ENCODE data around the gene NDUFA5.

- no peak for TF ChIP-seq CTCF (conservative IDR thresholded peaks at IDR 0.05; ENCODE audit: low read depth in 2 of 2)
- TF ChIP-seq EZH2 (IDR thresholded peaks at IDR 0.05; ENCODE audit: low read depth, unreplicated experiment): no peak
- TF ChIP-seq EZH2phosphoT487 (IDR thresholded peaks at IDR 0.05; ENCODE audit: unreplicated experiment): no peak
- TF ChIP-seq POLR2AphosphoS5 (IDR thresholded peaks at IDR 0.05; ENCODE audit: low read depth): no peak
- no peak for TF ChIP-seq CREB1 (CRISPR knock-in tag; IDR thresholded peaks at IDR 0.05; ENCODE audit: low read depth)
- no peak for TF ChIP-seq ZNF114 (CRISPR knock-in tag; IDR thresholded peaks at IDR 0.05)
- TF ChIP-seq ZNF462 (CRISPR knock-in tag; IDR thresholded peaks at IDR 0.05): no peak
- TF ChIP-seq REST (IDR thresholded peaks at IDR 0.05; ENCODE audit: unreplicated experiment): no peak
- TF ChIP-seq ZNF331 (CRISPR knock-in tag; IDR thresholded peaks at IDR 0.05; ENCODE audit: low read depth): no peak
- no peak for TF ChIP-seq JUNB (IDR thresholded peaks at IDR 0.05; ENCODE audit: unreplicated experiment)
- TF ChIP-seq, protein P1, sequence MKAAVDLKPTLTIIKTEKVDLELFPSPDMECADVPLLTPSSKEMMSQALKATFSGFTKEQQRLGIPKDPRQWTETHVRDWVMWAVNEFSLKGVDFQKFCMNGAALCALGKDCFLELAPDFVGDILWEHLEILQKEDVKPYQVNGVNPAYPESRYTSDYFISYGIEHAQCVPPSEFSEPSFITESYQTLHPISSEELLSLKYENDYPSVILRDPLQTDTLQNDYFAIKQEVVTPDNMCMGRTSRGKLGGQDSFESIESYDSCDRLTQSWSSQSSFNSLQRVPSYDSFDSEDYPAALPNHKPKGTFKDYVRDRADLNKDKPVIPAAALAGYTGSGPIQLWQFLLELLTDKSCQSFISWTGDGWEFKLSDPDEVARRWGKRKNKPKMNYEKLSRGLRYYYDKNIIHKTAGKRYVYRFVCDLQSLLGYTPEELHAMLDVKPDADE (IDR thresholded peaks at IDR 0.05): no peak
- TF ChIP-seq NANOG (IDR thresholded peaks at IDR 0.05; ENCODE audit: borderline replicate concordance): no peak
- no peak for TF ChIP-seq STAT1 (IDR thresholded peaks at IDR 0.05; ENCODE audit: unreplicated experiment)
These were observed 21.8 kb upstream of the NDUFA5 start for GRCh38 chr7:123579416-123579815.
